Mammary epithelial cell (primary cell): Measurements from ENCODE around the gene CBX2.

Experiments used
- CTCF ChIP-seq, 2 donors: IDR thresholded peaks in 1 of 2; conservative IDR thresholded peaks in 1 of 2; 2 replicates each; pipeline ENCODE4 v1.5.1; 2011 to 2012; ENCODE audit warnings: inconsistent platforms in 2 of 2, low read length in 2 of 2, mild to moderate bottlenecking in 2 of 2, control low read depth in 1 of 2, low read depth in 1 of 2; ENCODE audit not compliant: insufficient read depth in 1 of 2; ENCODE audit errors: extremely low read depth in 1 of 2
- EZH2 ChIP-seq: IDR thresholded peaks from 2 replicates; pipeline ENCODE4 v1.6.1; 2012; ENCODE audit warnings: low read length, inconsistent platforms, borderline replicate concordance

- no peak for TF ChIP-seq CTCF (conservative IDR thresholded peaks at IDR 0.05 in 1 of 2, IDR thresholded peaks at IDR 0.05 in 1 of 2; ENCODE audit: extremely low read depth in 1 of 2, insufficient read depth in 1 of 2, low read depth in 1 of 2, low read length in 2 of 2)
- no peak for TF ChIP-seq EZH2
Observed at GRCh38 chr17:79765708-79766107, 12.2 kb upstream of the CBX2 start.
